AG04450 (cell line): ENCODE results near the gene KRTDAP. TPM values are rescaled to one million over a fixed set of nuclear protein-coding genes. Genes with fewer than 3 reads are reported as not detected.

ENCODE experiments used
- CTCF ChIA-PET: fragments of 300-600, 350-600 bp; formaldehyde crosslinking; extraction: SDS; loops from one replicate; lab custom pipeline; 2022; ENCODE audit warnings: antibody characterized with exemption, inconsistent platforms; lab: Charles Lee
- POLR2A ChIA-PET: fragments of 350-600 bp; formaldehyde crosslinking; extraction: SDS; loops from one replicate; lab custom pipeline; 2021; ENCODE audit warnings: antibody characterized with exemption, inconsistent platforms; lab: Yijun Ruan, JAX
- DNase-seq: peaks from one replicate; pipeline ENCODE4 v3.0.0-alpha.2; 2011; ENCODE audit warnings: low read depth, low spot score
- H3K27ac ChIP-seq: one replicate; pipeline ENCODE4 v1.5.1; 2012; ENCODE audit warnings: low read depth, low read length, control low read depth
- H3K27me3 ChIP-seq: one replicate; pipeline ENCODE4 v1.6.0; 2012; ENCODE audit warnings: low read length; ENCODE audit not compliant: control insufficient read depth, insufficient read depth
- H3K4me3 ChIP-seq: 2 replicates; pipeline ENCODE4 v1.5.1; 2011; ENCODE audit warnings: mild to moderate bottlenecking, low read depth, low read length, control low read depth
- H3K9me3 ChIP-seq: 2 replicates; pipeline ENCODE4 v1.5.1; 2012; ENCODE audit warnings: low read length; ENCODE audit not compliant: control insufficient read depth, insufficient read depth
- polyA plus RNA-seq: library from polyadenylated mRNA; depleted of rRNA; stranded (reverse); fragments of >200 nt; gene quantifications from 2 replicates; pipeline ENCODE4 v1.2.3, GENCODE V29; 2011
- TF ChIP-seq, protein P1 (sequence below): IDR thresholded peaks from 2 replicates; pipeline ENCODE4 v1.5.1; 2011; ENCODE audit warnings: low read depth, low read length, control low read depth, inconsistent platforms

Gene KRTDAP
- polyA plus RNA-seq, 1 experiment, result not detected

DNA sequence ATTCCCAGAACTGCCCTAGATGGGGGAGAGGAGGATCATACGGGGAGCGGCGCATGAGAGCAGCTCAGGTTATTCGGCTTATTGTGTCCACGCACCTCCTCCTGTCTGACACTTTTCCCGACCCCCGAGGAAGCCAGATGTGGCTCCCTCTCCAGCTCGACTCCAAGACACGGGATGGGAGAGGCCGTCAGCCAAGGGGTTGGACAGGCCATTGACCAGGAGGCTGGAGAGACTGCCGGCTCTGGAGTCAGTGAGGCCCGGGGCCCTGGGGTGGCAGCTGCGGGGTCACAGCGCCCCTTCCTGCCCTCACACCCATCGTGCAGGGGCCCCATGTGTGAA is 20.3 kb upstream of the KRTDAP start:
- TF ChIP-seq, protein P1, sequence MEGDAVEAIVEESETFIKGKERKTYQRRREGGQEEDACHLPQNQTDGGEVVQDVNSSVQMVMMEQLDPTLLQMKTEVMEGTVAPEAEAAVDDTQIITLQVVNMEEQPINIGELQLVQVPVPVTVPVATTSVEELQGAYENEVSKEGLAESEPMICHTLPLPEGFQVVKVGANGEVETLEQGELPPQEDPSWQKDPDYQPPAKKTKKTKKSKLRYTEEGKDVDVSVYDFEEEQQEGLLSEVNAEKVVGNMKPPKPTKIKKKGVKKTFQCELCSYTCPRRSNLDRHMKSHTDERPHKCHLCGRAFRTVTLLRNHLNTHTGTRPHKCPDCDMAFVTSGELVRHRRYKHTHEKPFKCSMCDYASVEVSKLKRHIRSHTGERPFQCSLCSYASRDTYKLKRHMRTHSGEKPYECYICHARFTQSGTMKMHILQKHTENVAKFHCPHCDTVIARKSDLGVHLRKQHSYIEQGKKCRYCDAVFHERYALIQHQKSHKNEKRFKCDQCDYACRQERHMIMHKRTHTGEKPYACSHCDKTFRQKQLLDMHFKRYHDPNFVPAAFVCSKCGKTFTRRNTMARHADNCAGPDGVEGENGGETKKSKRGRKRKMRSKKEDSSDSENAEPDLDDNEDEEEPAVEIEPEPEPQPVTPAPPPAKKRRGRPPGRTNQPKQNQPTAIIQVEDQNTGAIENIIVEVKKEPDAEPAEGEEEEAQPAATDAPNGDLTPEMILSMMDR, result no peak
- no peak overlapping the region for H3K27ac ChIP-seq
- peaks cover 3% of the 10 kb centered on the region; the same call in 1 of the 2 replicates for H3K9me3 ChIP-seq
- ChIA-PET CTCF (interaction anchor here (0.5 to 2.0 kb wide), 13 partner anchors 8 to 246 kb away, joined by 3 to 17 read pairs (median 4); partner anchors contain the start of genes COX6B1 and HAUS5), POLR2A (interaction anchor here (0.6 kb wide), 1 partner anchor 86 kb away, joined by 3 read pairs; no protein-coding TSS in a partner anchor)
- H3K27me3 ChIP-seq, result peaks cover 42% of the 10 kb centered on the region
- no peak overlapping the region; the same call in 1 of the 2 replicates for H3K4me3 ChIP-seq
- no peak for DNase-seq

DNA sequence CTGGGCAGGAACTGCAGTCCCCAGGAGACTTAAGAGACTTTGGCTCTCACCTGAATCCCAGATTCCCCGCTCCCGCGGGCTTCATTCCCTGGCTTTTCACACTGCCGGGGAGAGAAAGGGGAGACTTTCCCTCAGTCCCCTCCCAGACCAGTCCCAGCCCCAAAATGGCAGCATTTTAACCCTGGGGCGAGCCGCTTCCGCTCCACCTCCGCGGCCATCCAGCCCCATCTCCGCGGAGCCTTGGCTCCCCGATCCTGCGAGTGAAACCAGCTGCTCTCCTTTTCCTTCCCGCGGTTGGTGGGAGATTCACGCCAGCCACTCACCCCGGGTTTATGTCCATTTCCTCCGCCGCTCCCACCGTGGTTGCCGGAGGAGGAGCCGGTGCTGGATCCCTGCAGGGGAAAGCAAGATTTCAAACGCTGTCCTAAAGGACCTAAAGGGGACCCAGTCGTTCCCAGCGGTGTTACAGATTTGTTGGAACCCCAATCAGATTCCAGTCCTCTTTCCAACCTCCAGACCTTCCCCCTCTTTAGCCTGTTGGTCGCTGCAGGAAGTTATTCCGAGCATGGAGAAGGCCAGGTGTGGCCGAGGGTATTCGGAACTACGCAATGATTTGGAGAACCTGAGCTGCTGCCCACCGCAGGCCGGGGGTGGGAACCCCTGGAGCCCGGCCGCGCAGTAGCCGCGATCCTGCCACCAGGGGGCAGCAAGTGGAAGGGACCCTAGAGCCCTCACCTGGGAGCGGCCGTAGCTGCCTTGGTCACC is 19.8 kb upstream of the KRTDAP start:
- ChIA-PET POLR2A (interaction anchor here (0.6 kb wide), 1 partner anchor 87 kb away, joined by 3 read pairs; no protein-coding TSS in a partner anchor), CTCF (interaction anchor here (0.5 to 2.0 kb wide), 16 partner anchors 8 to 398 kb away, joined by 3 to 17 read pairs (median 4); partner anchors contain the start of genes COX6B1 and HAUS5)
- DNase-seq, result no peak
- Histone ChIP-seq H3K9me3 (peaks cover 3% of the 10 kb centered on the region; the same call in 1 of the 2 replicates), H3K27me3 (peaks cover 47% of the 10 kb centered on the region), H3K27ac (no peak overlapping the region), H3K4me3 (peak overlapping the region; percentile 41)
- TF ChIP-seq, protein P1, result peak; percentile 89

DNA sequence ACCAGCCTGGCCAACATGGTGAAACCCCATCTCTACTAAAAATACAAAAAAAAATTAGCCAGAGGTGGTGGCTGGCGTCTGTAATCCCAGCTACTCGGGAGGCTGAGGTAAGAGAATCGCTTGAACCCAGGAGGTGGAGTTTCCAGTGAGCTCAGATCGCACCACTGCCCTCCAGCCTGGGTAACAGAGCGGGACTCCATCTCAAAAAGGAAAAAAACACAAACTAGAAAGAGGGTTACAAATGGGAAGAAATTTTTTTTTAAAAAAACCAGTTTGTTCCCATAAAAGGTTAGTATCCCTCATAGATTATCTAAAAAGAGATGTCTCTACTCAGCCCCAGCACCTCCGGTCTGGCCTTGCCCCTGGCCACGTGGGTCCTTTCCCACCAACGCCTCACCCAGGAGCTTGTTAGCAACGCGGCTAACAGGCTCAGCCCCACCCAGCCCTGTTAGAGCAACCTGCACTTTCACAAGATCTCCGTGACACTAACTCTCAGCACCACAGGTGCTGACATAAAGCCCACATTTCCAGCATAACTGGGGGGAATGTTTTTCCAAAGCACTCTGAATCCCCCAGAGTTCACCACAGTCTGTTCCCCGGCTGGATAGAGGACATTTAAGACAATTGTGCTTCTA is 18.9 kb upstream of the KRTDAP start:
- Histone ChIP-seq H3K9me3 (peaks cover 3% of the 10 kb centered on the region; the same call in 1 of the 2 replicates), H3K27ac (no peak overlapping the region), H3K27me3 (peaks cover 48% of the 10 kb centered on the region), H3K4me3 (no peak overlapping the region)
- DNase-seq, result no peak
- TF ChIP-seq, protein P1, result no peak
- POLR2A ChIA-PET, result no interaction called here
- CTCF ChIA-PET, result interaction anchor here (0.9 to 2.6 kb wide), 7 partner anchors 7 to 156 kb away, joined by 3 to 15 read pairs (median 3); no protein-coding TSS in a partner anchor

DNA sequence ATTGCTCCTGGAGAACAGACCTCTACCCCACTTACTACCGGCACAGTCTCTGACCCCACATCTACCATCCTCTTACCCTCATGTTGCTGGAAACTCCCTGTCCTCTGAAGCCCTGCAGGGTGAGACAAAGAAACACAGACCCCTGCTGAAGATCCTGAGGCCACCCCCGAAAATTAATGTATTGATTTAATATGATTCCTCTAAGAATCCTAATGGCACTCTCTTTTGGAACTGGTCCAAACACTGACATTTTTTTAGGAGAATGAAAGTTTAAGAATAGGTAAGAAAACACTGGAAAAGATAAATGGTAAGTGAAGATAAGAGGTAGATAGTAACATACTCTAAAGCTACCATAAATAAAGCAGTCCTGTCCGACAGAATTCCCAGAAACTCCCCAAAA is 17.9 kb upstream of the KRTDAP start:
- DNase-seq, result no peak
- peaks cover 50% of the 10 kb centered on the region for H3K27me3 ChIP-seq
- TF ChIP-seq, protein P1, result no peak
- H3K9me3 ChIP-seq, result peaks cover 3% of the 10 kb centered on the region; the same call in 1 of the 2 replicates
- CTCF ChIA-PET, result interaction anchor here (2.6 kb wide), 1 partner anchor 13 kb away, joined by 15 read pairs; no protein-coding TSS in a partner anchor
- no peak overlapping the region for H3K4me3 ChIP-seq
- H3K27ac ChIP-seq, result no peak overlapping the region
- POLR2A ChIA-PET, result no interaction called here
